Left cardiac atrium (tissue), 4 donors: ENCODE results near the gene NFATC1. TPM values are rescaled to one million over a fixed set of nuclear protein-coding genes. Genes with fewer than 3 reads are reported as not detected.
"Not testable (repeated sequence)": the region's sequence is repeated elsewhere in the genome, so short reads cannot be mapped to it uniquely, and the experiment has no call there.

Source experiments
- ATAC-seq, 2 donors: fragments of 200-7000 bp; cut with Tn5 transposase; one replicate each; pipeline ENCODE4 v1.9.1; 2020; ENCODE audit warnings: mild to moderate bottlenecking in 2 of 2, moderate library complexity in 2 of 2
- DNase-seq: peaks from one replicate; pipeline ENCODE4 v3.0.0-alpha.2; 2020
- intact Hi-C, 2 donors: fragments of 100-400 bp; cut with DNase I; formaldehyde crosslinking; loops; one replicate each; pipeline versions ENCODE4 v1.14.1 to v1.15.1; 2022 to 2023
- total RNA-seq, 2 donors: library from RNA; stranded (reverse); fragmentation: NEBNext Ultra II Directional; extraction: Animal tissue kit (Norgen Biotek cat#: 25700); gene quantifications; one replicate each; pipeline ENCODE4 v1.2.1, GENCODE V29; 2021
- donor health status: DM: no; HTN: yes; CAD: no.
- donor health status: DM: no; HTN: yes; CAD: no; lungs with severe emphysema.
- donor health status: DM: yes; HTN: yes; CAD: no.
- donor health status: Dilated cardiomyopathy.

The NFATC1 gene
- total RNA-seq, 2 donors from 2014 or later = 17.1 to 18.9 TPM

DNA sequence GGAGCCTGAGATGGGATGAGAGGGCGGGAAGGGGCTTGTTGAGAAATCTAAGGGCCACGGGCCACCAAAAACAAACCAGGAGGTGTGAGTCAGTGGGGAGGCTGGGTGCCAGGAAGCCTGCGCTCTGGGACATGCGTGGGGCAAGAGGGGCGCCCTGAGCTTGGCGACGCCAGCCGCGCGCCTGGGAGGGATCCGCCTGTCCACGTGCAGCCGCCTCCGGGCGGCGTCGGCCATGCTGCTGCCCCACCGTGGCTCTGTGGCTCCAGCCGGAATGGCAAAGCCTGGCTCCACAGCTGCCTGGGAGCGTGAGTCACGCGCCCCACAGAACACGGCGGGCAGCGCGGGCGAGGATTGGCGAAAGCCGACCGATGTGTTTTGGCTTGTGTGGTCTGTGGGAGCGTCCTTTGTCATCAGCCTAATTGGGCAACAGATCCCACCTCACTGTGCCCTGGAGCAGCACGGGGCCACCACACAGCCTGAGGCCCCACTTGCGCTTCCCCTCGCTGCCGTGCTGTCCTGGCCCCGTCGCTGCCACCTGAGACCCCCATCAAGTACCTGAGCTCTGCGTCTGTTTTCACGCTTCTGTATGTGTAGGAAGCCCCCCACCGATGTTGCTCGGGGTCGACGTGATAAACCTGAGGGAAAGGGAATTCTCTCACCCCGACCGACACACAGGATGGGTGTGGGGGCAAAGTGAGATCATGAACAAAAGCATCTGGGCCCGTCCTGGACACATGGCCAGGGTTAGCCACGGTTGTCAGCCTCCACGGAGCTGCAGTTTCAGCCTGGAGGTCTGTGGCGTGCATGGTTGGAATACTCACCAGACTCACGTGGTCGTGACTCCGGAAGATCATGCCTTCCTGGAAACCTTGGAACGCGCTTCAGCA, 80.5 kb downstream of the NFATC1 start:
- ATAC-seq (no peak), DNase-seq (peak; percentile 21)

DNA sequence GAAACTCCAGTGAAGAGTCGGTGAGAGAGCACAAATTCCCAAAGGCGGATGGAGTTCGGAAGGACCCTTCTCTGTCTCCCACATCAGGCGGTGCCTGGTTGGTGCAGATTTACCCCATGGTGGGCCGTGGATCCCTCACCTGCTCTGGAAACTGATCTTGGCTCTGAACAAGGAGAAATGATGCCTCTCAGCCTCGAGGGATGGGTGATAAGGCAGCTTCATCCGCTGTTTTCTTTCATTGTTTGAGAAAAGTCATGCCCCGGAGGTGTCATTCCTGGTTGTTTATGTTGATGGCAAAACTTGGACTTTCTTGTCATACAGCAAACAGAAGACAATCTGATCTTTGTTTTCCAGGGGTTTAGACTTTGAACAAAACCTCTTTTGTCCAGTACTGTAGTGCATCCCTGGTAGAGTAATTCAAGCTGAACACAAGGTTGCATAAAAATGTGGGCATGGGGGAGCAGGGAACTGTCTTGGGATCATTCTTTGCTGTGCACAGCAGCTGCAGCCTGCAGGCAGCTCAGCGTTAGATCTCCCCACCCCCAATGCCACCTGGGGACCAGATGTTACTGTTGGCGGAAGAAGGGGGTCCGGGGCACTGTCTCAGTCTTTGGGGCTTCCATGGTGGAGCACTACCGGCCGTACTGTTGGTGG, 81.3 kb downstream of the NFATC1 start:
- ATAC-seq (no peak), DNase-seq (peak; percentile 11)
- intact Hi-C loops = no loop called here

More for the DNA sequence above, 80.5 kb downstream of the NFATC1 start:
- intact Hi-C loops = no loop called here

DNA sequence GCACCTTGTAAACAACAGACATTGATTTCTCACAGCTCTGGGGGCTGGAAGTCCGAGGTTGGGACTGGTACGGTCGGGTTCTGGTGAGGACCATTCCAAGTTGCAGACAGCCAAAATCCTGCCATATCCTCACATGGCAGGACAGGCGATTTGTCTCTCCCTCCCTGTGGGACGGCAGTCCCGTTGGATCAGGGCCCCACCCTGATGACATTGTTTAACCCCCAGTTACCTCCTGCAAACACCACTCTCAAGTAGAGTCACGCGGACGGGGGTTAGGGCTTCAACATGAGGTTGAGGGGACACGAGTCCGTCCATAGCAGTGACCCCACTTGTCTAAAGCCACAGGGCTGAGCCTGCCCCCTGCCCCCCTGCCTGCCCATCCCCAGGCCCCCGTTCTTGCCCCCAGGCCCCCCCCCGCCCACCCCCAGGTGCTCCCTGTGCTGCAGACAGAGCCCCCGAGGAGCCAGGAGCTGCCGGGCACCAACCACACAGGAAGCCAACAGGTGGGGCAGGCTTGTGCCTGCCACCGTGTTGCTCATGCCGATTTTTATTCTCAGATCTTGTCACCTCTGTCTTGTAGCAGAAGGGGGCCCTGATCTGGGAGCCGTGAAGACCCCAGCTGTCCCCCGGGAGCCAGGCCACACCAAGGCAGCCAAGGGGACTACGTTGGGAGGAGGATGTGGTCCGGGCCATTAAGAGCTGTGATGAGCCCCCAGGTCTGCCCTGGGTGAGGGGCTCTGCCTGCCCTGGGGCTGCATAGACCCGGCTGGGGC, 82.2 kb downstream of the NFATC1 start:
- DNase-seq = peak; percentile 20
- intact Hi-C loops = no loop called here
- ATAC-seq = no peak

DNA sequence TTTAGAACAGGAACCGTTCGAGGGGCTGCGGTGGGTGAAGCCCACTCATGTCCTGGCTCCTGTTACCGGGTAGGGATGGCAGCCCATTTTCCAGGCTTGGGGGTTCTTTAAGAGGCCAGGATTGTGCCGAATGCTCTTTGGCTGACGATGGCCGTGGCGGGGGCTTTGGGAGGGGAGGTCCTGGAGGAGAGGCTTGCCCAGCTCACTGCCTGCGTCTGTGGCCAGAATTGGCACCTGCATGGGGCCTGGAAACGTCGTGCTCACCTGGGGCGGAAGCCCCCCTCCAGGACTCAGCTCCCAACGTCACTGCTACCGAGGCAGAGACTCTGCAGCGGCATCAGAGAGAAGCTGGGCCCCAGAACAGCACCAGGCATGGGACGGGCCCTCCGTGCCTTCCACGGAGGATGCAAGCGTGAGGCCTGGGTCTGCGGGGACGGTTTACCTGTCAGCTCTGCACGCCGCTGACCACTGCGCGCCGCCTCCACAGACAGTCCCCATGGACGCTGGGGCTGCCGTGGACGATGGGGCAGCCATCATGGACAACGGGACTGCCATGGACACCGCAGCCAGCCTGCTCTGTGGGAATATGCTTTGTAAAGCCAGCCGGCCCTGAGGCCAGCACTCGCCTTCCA, 82.9 kb downstream of the NFATC1 start:
- intact Hi-C loops = no loop called here
- ATAC-seq (no peak), DNase-seq (peak; percentile 12)

DNA sequence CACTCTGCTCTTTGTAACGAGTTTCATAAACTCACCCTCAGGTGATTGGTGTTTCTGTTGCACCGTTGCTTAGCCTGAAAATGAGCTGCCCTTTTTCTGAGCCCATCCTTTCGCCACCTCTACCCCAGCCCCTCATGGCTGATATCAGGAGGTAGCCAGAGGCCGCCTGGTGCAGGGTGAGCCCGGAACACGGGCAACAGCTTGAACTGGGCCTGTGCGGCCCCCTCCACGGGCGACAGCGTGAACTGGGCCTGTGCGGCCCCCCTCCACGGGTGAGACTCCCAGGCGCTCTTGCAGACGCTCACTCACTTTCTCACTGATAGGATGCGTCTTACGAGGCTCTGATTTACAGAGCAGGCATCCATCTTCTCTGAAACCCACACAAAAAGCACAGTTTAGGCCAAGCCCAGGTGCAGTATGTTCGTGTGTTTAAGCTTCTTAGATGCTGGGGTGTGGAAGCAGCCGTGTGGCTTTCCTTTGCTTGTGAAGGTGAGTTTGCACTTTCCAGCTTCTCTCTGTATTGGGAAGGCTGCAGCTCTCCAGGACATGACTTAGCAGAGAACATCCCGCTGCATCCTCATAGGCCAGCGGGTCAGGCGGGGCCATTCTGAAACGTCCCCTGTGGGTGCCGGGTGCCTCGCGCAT, 83.5 kb downstream of the NFATC1 start:
- DNase-seq (peak; percentile 12), ATAC-seq (no peak)
- intact Hi-C loops = no loop called here

DNA sequence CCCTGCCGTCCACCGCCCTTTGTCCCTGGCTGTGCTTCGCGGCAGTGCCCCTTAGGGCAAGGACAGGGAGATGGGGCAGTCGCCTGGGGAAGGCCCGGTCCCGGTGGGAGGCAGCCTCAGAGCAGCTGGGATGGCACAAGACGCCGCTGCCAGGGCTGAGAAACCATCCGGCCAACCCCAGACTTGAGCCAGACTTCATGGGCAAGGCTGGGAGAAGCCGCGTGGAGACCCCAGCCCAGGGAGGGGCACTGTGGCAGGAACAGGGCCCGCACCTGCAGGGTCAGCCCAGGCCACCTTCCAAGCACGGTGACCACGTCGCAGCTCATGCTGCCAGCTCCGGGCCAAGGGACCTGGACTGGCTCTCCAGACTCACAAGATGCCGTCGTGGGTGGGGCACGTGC, 84.0 kb downstream of the NFATC1 start:
- no peak for ATAC-seq
- intact Hi-C loops = no loop called here

DNA sequence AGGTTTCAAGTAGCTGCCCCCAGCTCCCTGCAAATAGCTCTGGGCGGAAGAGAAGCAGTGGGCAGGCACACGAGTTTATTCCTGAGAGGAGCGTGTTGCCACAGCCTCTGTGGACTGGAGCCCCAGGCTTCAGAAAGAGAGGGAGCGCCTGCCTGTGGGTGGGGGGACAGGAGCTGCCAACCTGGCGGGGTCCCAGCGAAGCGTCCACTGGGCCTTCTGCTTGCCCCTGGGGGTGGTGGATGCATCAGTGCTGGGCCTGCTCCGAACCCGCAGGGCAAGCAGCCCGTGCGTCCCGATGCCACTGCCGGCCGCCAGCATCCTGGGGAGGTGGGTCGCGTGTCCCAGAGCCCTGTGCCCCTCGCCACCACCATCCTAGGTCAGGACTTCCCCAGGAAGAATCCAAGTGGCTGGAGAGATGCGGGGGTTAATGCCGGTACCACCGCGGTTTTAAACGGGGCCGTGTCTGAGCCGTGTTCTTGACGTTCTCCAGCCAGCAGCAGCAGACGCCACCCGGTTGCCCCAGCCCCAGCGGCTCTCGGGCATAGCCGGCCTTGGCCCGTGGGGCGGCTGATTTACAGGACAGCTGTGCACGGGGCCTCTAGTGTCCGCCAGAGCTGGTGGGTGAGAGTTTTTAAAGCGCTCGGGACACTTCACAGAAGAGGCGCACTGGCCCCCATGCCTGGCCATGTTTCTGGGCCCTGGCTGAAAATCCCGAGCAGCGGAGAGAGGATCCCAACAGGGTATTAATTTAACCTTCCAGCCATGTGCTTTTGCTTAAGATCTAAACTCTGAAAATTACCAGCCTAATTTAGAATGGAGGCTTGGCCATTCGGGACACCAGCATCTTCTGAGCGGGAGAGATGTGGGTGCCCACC, 84.7 kb downstream of the NFATC1 start:
- ATAC-seq (no peak), DNase-seq (peak; percentile 18)
- intact Hi-C loops = no loop called here

More for the DNA sequence above, 84.0 kb downstream of the NFATC1 start:
- no peak for DNase-seq

DNA sequence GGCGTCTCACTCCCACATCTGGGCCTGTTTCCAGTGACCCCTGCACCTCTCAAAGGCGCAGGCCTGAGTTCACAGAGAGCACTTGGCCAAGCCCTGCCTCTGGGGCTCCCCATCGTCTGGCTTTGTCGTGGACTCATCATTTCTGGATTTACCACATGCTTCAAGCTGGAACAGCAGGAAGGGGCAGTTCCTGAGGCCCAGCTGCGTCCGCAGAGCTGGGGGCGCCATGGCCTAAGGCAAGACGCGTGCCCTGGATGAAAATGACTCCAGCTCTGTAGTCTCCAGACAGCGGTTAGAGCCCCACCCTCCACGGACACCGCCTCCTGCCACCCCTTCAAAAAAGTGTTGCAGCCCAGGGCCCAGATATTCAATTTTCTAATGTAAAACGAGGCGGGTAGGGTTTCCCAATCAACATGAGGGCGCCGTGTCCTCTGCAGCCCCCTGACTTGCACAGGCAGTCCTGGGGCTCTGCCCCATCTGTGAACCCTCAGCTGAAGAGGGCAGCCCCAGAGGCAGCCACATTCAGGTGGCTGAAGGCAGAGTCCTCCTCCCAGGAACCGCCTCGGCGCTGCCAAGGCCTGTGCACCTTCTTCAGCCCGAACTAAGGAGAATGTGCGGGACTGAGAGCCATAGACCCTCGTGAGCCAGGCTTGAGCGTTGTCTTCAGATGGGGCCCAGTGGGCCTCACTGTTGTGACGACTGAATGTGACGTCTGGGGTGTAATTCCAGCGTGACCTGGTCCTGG, 85.5 kb downstream of the NFATC1 start:
- ATAC-seq (no peak), DNase-seq (no peak)
- intact Hi-C loops = no loop called here

DNA sequence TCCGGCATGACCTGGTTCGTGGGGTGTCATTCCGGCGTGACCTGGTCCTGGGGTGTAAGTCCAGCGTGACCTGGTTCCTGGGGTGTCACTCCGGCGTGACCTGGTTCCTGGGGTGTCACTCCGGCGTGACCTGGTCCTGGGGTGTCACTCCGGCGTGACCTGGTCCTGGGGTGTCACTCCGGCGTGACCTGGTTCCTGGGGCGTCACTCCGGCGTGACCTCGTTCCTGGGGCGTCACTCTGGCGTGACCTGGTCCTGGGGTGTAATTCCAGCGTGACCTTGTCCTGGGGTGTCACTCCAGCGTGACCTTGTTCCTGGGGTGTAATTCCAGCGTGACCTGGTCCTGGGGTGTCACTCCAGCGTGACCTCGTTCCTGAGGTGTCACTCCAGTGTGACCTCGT, 87.7 kb downstream of the NFATC1 start:
- ATAC-seq, intact Hi-C loops: not testable (repeated sequence)
- peak; percentile 15 for DNase-seq

DNA sequence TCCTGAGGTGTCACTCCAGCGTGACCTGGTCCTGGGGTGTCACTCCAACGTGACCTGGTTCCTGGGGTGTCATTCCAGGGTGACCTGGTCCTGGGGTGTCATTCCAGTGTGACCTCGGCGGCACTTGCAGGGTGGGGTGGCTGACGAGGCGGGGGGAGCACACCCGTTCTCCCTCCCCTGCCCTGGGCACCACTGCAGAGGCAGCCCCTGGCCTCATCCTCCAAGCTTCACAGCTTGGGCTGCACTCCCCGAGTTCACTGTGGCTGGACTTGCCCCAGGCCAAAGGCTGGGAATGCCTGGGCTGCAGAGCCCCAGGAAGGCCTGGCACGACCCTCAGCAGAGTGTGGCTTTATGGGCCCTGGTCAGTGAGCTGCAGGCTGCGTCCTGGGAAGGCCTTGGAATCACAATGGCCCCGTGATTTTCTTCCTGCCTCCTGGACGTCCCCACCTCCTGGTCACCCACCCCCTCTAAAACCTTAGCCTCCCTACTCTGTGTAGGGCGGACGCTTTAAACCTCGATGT, 88.3 kb downstream of the NFATC1 start:
- intact Hi-C loops = no loop called here
- peak; percentile 13 for DNase-seq
- no peak for ATAC-seq

DNA sequence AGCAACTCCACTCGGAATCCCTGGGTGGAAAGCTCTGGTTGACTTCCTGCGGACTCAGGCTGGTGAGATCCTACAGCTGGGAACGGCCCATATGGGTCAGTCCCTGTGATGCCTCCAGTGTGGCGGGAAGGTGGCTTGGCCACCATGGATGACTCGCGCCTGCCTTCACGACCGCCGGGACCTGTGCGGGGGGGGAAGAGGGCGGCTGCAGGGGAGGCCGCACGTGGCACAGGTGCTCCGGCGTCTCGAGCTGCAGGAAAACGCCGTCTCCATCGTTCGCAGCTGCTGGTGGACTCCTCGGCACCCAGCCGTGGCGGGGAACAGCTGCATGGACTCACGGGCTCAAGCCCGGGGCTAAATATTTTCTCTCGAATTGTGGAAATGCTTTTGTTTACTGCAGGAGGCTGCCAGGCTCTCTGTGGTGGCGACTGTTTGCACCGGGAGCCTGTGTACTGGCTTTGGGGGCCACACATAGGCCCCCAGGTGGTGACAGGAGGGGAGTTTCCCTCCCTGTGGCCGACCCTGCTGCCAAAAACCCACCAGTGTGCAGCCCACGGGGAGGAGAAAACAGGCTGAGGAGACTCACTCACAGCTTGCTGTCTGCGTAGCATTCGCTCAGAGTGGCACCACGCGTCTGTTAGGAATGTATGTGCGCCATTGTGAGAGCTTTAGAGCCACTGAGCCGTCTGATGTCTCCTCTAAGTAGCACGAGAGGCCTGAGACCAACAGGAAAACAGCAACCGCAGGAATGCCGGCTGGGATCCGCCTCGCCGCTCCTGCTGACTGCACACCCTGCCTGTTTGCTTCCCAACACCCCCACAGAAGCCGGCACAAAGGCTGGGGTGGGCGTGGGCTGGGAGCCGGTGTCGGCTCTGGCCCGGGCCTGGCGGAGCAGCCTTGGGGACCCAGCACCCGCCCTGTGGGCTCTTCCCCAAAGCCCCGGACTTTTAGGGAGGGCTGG, 89.2 kb downstream of the NFATC1 start:
- ATAC-seq (peak; percentile 56 to 74), DNase-seq (peak; percentile 60)
- intact Hi-C loops = no loop called here

DNA sequence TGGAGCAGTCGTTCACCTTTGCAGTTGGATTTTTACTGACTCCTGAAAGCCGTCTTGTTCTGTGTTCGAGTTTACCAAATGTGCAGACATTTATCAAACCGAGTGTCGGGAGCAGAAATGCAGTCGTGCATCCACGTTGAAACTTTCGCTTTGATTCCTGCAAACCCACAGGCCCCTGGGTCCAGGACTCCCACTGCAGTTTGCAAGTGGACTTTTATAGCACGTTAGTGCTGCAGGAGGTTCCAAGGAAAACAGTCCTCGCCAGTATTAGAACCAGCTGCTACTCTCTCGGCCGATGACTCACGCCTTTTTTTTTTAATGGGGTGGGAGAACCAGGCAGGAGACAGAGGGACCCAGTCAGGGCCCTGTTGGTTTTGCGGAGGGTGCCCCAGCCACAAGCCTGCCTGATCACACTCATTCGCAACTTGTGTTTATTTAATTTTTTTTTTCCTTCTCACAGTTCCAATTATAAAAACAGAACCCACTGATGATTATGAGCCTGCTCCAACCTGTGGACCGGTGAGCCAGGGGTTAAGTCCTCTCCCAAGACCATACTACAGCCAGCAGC, 90.1 kb downstream of the NFATC1 start:
- peak; percentile 72 to 76 for ATAC-seq
- DNase-seq = peak; percentile 40
- intact Hi-C loops = no loop called here

DNA sequence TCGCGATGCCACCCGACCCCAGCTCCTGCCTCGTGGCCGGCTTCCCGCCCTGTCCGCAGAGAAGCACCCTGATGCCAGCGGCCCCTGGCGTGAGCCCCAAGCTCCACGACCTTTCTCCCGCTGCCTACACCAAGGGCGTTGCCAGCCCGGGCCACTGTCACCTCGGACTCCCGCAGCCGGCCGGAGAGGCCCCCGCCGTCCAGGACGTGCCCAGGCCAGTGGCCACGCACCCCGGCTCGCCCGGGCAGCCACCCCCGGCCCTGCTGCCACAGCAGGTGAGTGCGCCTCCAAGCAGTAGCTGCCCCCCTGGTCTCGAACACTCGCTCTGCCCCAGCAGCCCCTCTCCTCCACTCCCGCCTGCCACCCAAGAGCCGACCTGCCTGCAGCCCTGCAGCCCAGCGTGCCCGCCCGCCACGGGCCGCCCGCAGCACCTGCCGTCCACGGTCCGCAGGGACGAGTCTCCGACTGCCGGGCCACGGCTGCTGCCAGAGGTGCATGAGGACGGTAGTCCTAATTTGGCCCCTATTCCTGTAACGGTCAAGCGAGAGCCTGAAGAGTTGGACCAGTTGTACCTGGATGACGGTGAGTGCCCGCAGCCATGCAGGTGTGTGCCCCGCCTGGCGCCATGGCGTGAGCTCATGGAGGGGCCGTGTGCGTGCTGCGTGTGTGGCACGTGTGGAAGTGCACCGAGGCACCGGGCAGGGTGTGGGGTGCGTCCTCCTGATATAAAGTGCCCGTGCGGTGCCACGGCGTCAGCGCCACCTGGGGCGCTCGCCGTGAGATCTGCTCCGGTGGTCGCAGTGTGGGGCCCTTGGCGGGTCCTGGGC, 90.8 kb downstream of the NFATC1 start:
- intact Hi-C loops = no loop called here
- ATAC-seq (peak in 1 of 2 donors; percentile 23), DNase-seq (peak; percentile 23)

DNA sequence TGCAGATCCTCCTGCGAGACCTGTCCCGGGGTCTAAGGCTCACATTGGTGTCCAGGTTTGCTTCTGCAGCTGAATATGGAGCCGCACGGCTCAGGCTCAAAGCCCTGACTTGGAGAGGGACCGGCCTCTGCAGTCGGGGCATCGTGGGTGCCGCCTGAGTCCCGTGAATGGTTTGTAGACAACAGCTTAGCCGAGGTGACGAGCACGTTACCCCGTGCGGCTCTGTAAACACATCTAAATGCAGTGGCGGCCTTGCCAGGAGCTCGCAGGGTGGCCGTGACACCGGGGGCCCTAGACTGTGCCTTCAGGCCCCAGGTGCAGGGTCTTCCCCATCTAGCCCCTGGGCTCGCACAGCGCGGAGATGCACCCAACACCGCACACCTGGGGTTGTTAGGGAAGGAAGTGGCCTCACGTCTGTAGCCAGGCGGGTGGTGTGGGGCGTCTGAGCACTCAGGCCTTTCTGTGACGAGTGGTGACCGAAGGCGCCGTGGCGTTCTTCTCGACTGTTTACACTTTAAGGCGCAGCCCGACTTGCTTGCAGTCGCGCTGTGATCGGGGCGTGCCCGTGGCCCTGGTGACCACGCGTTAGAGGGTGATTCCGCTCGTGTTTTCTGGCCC, 91.6 kb downstream of the NFATC1 start:
- intact Hi-C loops = no loop called here
- peak; percentile 18 for DNase-seq
- ATAC-seq = no peak
